GM11168 (cell line): ENCODE measurements around the gene UGDH.

Experiments used
- in situ Hi-C: fragments of 300-500 bp; cut with MboI; formaldehyde crosslinking; loops from one replicate; pipeline ENCODE4 v1.12.0; 2022; ENCODE audit warnings: low sequenced_read_pairs; ENCODE audit not compliant: unreplicated experiment

The UGDH gene

GRCh38 chr4:39456946-39457763 is 70.1 kb downstream of the UGDH start:
- in situ Hi-C loops: no loop called here

DNA sequence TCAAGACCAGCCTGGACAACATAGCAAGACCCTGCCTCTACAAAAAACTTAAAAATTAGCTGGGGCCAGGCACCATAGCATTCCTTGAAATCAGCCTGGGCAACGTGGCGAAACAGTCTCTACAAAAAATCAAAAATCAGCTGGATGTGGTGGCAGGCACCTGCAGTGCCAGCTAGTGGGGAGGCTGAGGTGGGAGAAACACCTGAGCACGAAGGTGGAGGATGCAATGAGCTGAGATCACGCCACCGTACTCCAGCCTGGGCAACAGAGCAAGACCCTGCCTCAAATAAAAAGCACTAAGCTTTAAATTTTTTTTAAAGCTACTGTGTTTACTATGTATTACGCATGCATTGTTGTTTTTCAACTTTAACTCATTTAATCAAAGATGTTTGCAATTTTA is 71.8 kb downstream of the UGDH start:
- in situ Hi-C loops: no loop called here

DNA sequence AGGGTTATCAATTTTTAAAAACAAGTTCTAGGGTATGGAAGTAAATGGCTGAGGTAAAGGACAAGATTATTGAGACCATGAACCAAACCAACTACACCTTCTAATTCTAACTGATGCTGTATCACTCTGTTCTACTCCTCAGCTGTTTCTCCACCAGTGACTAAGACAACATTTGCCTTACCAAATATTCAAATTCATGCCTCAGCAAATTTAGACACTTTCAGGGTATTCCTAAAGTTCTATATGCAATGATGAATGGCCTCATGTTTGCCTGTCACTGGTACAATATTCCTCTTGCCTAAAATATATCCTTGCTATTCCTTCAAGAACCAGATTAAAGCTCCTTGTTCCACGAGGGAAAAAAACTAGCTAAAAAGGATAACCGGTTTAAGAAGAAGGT is 73.5 kb downstream of the UGDH start:
- in situ Hi-C loops: no loop called here

DNA sequence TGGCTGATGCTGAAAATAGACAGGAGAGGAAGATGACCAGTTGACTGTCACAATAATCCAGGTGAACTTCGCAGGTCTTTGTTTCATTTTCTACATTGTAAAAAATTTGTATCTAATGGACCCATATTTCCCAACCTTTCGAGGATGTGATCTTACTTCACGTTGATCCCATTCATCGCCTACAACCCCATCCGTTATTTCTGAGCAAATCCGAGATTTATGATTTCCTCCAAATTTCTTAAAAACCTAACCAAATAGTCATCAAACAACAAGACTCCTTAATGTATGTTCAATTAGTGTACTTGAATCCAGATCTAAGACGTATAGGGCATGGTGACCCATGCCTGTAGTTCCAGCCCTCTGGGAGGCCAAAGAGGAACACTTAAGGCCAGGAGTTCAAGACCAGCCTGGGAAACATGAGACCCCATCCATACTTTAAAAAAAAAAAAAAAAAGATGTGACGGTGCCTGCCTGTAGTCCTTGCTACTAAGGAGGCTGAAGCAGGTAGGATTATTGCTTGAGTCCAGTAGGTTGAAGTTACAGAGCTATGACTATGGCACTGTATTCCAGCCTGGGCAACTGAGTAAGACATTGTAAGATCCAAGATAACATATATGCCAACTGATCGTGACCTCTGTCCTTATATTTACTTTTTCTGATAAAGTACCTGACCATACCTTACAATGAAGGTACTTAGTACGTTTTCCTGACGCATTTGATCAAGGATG is 74.2 kb downstream of the UGDH start:
- in situ Hi-C loops: no loop called here

DNA sequence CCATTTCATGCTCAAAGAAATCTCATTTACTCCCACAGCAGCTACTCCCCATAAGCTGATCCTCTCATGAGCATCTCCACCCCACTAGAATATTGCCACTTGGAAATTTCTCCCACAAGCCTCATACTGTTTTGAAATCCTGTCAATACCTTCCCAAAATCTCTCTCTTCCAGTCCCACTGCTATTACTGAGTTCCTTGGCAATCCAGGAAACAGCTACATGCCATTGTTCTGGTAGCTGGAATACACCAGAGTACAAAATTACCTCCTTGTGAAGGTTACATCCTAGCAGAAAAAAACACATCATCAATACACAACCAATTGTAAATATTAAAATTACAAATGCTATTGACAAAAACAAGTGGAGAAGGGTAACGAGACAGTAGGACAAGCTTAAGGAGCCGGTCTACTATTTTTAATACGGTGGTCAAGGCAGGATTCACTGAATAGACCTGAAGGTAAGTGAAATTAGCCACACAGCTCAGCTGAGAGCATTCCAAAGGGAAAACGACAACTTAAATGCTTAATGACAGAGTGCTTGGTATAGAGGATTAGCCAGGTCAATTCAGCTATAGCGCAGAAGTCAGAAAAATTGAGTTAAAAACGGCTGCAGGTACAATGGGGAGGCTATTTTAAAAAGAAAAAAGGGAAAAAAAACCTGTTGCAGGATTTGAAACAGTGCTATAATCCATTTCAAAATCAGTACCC is 74.9 kb downstream of the UGDH start:
- in situ Hi-C loops: no loop called here

DNA sequence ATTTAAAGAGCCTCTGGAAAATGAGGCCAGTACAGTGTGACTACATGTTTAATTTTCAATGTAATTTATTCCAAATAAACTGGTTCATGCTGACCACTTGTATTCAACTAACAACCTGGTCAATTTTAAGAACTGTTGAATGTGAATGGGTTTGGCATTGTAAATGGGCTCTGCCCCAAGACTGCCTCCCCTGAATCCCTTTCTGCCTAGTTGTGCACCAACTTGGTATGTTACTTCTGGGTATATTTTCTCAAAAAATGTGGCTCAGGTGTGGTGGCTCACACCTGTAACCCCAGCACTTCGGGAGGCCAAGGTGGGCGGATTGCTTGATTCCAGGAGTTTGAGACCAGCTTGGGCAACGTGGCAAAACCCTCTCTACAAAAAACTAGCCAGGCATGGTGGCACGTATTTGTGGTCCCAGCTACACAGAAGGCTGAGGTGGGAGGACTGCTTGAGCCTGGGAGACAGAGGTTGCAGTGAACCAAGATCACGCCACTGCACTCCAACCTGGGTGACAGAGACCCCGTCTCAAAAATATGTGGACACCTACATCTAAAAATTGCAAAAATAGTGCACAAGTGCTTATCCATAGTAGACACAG is 75.7 kb downstream of the UGDH start:
- in situ Hi-C loops: no loop called here

GRCh38 chr4:39450618-39451017 is 76.6 kb downstream of the UGDH start:
- in situ Hi-C loops: no loop called here
